ENCODE results near the gene PLEKHA7. TPM values are rescaled to one million over a fixed set of nuclear protein-coding genes. Genes with fewer than 3 reads are reported as not detected.

PLEKHA7 gene
- total RNA-seq, 1 experiment from 2014 or later = 13.0 TPM

DNA sequence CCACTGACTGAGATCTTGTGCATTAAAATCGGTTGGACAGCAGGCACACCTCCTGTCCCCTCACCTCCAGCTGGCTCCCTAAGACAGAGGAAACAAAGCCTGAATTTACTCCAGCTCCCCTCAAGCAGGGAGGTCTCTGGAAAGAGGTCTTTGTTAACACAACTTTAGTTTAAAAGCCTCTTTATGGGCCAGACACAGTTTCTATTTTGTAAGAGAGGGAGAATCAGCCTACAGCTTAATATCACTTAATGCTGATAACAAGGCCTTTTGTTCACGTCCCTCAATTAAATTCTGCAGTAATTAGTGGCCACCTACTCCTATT, 36.3 kb downstream of the PLEKHA7 start (continued):
- TF ChIP-seq, protein P1, sequence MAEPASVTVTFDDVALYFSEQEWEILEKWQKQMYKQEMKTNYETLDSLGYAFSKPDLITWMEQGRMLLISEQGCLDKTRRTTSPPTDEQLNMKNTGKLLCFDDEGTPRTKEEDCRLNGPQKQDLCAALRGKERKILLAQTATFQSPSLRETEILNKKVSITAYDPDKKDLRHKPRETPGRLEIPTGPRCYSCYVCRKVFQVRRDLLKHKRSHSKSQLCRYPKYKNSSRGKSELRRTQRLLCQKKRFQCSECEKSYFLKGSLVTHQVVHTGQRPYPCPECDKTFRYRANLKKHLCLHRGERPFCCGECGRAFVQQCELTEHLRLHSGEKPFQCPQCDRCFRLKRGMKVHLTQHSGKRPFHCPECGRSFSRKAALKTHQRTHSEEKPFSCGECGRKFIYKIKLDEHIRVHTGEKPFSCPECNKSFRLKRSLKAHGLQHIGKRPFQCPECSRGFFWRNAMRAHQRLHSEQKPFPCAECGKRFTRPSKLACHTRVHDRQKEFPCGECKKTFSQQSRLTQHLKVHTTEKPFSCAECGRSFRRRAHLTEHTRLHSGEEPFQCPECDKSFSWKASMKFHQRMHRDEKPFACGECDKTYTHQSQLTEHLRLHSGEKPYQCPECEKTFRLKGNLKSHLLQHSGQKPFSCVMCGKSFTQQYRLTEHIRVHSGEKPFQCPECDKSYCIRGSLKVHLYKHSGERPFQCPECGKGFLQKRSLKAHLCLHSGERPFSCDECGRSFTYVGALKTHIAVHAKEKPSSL (CRISPR knock-in tag; conservative IDR thresholded peaks at IDR 0.05) = no peak
- TF ChIP-seq ZMAT4 (CRISPR knock-in tag; IDR thresholded peaks at IDR 0.05) (no peak), NFATC4 (CRISPR knock-in tag; IDR thresholded peaks at IDR 0.05) (no peak), ZNF138 (CRISPR knock-in tag; conservative IDR thresholded peaks at IDR 0.05) (no peak), CREB1 (CRISPR knock-in tag; IDR thresholded peaks at IDR 0.05) (no peak), TEAD1 (CRISPR knock-in tag; IDR thresholded peaks at IDR 0.05) (no peak), MAX (CRISPR knock-in tag; IDR thresholded peaks at IDR 0.05) (no peak)
- TF ChIP-seq, protein P2, sequence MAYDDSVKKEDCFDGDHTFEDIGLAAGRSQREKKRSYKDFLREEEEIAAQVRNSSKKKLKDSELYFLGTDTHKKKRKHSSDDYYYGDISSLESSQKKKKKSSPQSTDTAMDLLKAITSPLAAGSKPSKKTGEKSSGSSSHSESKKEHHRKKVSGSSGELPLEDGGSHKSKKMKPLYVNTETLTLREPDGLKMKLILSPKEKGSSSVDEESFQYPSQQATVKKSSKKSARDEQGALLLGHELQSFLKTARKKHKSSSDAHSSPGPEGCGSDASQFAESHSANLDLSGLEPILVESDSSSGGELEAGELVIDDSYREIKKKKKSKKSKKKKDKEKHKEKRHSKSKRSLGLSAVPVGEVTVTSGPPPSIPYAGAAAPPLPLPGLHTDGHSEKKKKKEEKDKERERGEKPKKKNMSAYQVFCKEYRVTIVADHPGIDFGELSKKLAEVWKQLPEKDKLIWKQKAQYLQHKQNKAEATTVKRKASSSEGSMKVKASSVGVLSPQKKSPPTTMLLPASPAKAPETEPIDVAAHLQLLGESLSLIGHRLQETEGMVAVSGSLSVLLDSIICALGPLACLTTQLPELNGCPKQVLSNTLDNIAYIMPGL (CRISPR knock-in tag; IDR thresholded peaks at IDR 0.05) = no peak

- TF ChIP-seq, protein P3, sequence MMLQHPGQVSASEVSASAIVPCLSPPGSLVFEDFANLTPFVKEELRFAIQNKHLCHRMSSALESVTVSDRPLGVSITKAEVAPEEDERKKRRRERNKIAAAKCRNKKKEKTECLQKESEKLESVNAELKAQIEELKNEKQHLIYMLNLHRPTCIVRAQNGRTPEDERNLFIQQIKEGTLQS (CRISPR knock-in tag; conservative IDR thresholded peaks at IDR 0.05) = no peak
- TF ChIP-seq, protein P4, sequence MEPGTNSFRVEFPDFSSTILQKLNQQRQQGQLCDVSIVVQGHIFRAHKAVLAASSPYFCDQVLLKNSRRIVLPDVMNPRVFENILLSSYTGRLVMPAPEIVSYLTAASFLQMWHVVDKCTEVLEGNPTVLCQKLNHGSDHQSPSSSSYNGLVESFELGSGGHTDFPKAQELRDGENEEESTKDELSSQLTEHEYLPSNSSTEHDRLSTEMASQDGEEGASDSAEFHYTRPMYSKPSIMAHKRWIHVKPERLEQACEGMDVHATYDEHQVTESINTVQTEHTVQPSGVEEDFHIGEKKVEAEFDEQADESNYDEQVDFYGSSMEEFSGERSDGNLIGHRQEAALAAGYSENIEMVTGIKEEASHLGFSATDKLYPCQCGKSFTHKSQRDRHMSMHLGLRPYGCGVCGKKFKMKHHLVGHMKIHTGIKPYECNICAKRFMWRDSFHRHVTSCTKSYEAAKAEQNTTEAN (CRISPR knock-in tag; IDR thresholded peaks at IDR 0.05) = no peak
- TF ChIP-seq SMAD3 (CRISPR knock-in tag; IDR thresholded peaks at IDR 0.05; ENCODE audit: borderline replicate concordance) (no peak), ZNF671 (CRISPR knock-in tag; IDR thresholded peaks at IDR 0.05) (no peak), NFATC4 (CRISPR knock-in tag; IDR thresholded peaks at IDR 0.05) (no peak)
- POLR2A ChIA-PET = no interaction called here
- Mint-ChIP-seq H3K4me1 (peaks cover 43% of the 10 kb centered on the region), H3K27me3 (ENCODE audit: low read depth) (no peaks in the 10 kb centered on the region), H3K4me3 (no peak overlapping the region), H3K9me3 (no peaks in the 10 kb centered on the region), H3K36me3 (no peaks in the 10 kb centered on the region), H3K27ac (peak overlapping the region; percentile 24; the same call in 1 of the 2 replicates)
- no peak for ATAC-seq
- DNase-seq (ENCODE audit: low spot score) = no peak
- CTCF ChIA-PET = interaction anchor here (1.1 to 1.5 kb wide), 3 partner anchors 9 to 189 kb away, joined by 3 to 5 read pairs (median 3); no protein-coding TSS in a partner anchor
These were observed 36.8 kb downstream of the PLEKHA7 start for GRCh38 chr11:16977136-16977993.

- H3K36me3 Mint-ChIP-seq = no peaks in the 10 kb centered on the region
- no peaks in the 10 kb centered on the region for H3K9me3 Mint-ChIP-seq
- H3K4me1 Mint-ChIP-seq = peaks cover 38% of the 10 kb centered on the region
- ChIA-PET CTCF (interaction anchor here (0.8 to 1.5 kb wide), 4 partner anchors 10 to 188 kb away, joined by 3 to 5 read pairs (median 3); no protein-coding TSS in a partner anchor), POLR2A (no interaction called here)
- DNase-seq (ENCODE audit: low spot score) (no peak), ATAC-seq (no peak)
- no peaks in the 10 kb centered on the region for H3K27me3 Mint-ChIP-seq (ENCODE audit: low read depth)
- H3K4me3 Mint-ChIP-seq = no peak overlapping the region
- H3K27ac Mint-ChIP-seq = no peak overlapping the region
- TF ChIP-seq NFYB (CRISPR knock-in tag; conservative IDR thresholded peaks at IDR 0.05; ENCODE audit: low read depth) = no peak
- TF ChIP-seq FOXP4 (CRISPR knock-in tag; IDR thresholded peaks at IDR 0.05) = no peak
- TF ChIP-seq MLX (CRISPR knock-in tag; IDR thresholded peaks at IDR 0.05) = no peak
- TF ChIP-seq, protein P5, sequence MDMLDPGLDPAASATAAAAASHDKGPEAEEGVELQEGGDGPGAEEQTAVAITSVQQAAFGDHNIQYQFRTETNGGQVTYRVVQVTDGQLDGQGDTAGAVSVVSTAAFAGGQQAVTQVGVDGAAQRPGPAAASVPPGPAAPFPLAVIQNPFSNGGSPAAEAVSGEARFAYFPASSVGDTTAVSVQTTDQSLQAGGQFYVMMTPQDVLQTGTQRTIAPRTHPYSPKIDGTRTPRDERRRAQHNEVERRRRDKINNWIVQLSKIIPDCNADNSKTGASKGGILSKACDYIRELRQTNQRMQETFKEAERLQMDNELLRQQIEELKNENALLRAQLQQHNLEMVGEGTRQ (CRISPR knock-in tag; IDR thresholded peaks at IDR 0.05) = no peak
- no peak for TF ChIP-seq KAT7 (CRISPR knock-in tag; IDR thresholded peaks at IDR 0.05; ENCODE audit: borderline replicate concordance)
- TF ChIP-seq, protein P6, sequence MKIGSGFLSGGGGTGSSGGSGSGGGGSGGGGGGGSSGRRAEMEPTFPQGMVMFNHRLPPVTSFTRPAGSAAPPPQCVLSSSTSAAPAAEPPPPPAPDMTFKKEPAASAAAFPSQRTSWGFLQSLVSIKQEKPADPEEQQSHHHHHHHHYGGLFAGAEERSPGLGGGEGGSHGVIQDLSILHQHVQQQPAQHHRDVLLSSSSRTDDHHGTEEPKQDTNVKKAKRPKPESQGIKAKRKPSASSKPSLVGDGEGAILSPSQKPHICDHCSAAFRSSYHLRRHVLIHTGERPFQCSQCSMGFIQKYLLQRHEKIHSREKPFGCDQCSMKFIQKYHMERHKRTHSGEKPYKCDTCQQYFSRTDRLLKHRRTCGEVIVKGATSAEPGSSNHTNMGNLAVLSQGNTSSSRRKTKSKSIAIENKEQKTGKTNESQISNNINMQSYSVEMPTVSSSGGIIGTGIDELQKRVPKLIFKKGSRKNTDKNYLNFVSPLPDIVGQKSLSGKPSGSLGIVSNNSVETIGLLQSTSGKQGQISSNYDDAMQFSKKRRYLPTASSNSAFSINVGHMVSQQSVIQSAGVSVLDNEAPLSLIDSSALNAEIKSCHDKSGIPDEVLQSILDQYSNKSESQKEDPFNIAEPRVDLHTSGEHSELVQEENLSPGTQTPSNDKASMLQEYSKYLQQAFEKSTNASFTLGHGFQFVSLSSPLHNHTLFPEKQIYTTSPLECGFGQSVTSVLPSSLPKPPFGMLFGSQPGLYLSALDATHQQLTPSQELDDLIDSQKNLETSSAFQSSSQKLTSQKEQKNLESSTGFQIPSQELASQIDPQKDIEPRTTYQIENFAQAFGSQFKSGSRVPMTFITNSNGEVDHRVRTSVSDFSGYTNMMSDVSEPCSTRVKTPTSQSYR (CRISPR knock-in tag; IDR thresholded peaks at IDR 0.05) = no peak
- no peak for TF ChIP-seq TEAD1 (CRISPR knock-in tag; IDR thresholded peaks at IDR 0.05)
These were observed 37.8 kb downstream of the PLEKHA7 start for GRCh38 chr11:16976379-16976778.

Data from WTC11 (cell line).